ENCODE data around the gene UGT1A1. TPM values are rescaled to one million over a fixed set of nuclear protein-coding genes. Genes with fewer than 3 reads are reported as not detected.
A peak's percentile ranks its signal among the peaks of the same experiment; 100 is the strongest.

UGT1A1 gene
- total and polyA plus RNA-seq, 2 of the 13 experiments (the other 11 are each of a cell fraction or from before 2014, with no cell fraction given): 0.69 to 0.75 TPM

DNA sequence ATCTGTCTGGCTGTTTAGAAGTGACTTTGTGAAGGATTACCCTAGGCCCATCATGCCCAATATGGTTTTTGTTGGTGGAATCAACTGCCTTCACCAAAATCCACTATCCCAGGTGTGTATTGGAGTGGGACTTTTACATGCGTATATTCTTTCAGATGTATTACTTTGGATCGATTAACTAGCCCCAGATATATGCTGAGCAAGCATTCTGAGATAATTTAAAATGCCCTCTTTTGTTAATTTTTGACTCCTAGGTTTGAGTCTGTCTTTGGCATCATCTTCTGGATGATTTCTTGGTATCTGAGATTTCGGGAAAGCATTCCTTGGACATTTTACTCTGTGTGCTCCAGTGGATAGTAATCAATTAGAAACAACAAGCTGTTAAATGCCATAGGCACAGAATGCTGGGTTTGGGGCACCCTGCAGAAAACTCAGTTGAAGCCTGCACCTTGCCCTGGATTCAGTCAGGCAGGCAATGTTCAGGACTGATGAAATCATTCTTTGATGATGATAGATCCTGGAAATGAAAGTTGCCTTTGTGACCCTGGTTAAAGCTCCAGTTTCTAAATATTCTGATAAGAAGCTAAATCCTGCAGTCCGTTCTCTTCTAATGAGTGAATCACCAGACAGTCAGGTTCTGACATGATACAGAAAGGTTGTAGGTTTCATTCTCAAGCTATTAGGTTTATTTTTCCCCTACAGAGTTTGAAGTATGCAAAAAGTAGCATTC lies 1.1 kb downstream of the UGT1A1 start:
- ChIA-PET POLR2A (no interaction called here), CTCF (ENCODE audit: low intra/inter-chr PET ratio, low total read pairs) (no interaction called here)
- H2AFZ ChIP-seq (ENCODE audit: low read length): no peak overlapping the region
- H3K27ac ChIP-seq (ENCODE audit: extremely low read length, insufficient read depth, low read length): no peak overlapping the region
- H3K27me3 ChIP-seq (ENCODE audit: control insufficient read depth in 1 of 2, insufficient read depth in 2 of 2, low read length in 2 of 2): peaks cover 9 to 71% of the 10 kb centered on the region in 2 experiments; a peak in 3 of 5 replicates
- TF ChIP-seq MAFK (conservative IDR thresholded peaks at IDR 0.05 in 1 of 2, IDR thresholded peaks at IDR 0.05 in 1 of 2; ENCODE audit: low read length in 2 of 2) (peak; percentile 92 to 97), MAFF (IDR thresholded peaks at IDR 0.05; ENCODE audit: low read depth, low read length) (peak; percentile 94), ZNF343 (CRISPR knock-in tag; IDR thresholded peaks at IDR 0.05) (no peak), ZNF598 (CRISPR knock-in tag; IDR thresholded peaks at IDR 0.05; ENCODE audit: borderline replicate concordance) (no peak)
- peaks cover 40% of the 10 kb centered on the region for H3K4me1 ChIP-seq (ENCODE audit: insufficient read depth, low read length)
- H4K20me1 ChIP-seq (ENCODE audit: insufficient read depth, low read length): no peaks in the 10 kb centered on the region
- H3K4me2 ChIP-seq (ENCODE audit: low read depth, low read length): no peak overlapping the region
- intact Hi-C loops (cut with micrococcal nuclease; ENCODE audit: unreplicated experiment) (no loop called here), in situ Hi-C loops (cut with HindIII; ENCODE audit: extremely low pct_ligation_motif_present, low pct_unique_long_range_greater_than_20kb) (no loop called here)
- H3K36me3 ChIP-seq (replicated peaks in 1 of 2; ENCODE audit: control insufficient read depth in 1 of 2, insufficient read depth in 2 of 2, low read length in 2 of 2): no peaks in the 10 kb centered on the region
- no peaks in the 10 kb centered on the region for H3K79me2 ChIP-seq (ENCODE audit: insufficient read depth, low read length)
- H3K4me3 ChIP-seq (replicated peaks in 1 of 3; ENCODE audit: insufficient read depth in 1 of 3, low read depth in 2 of 3, low read length in 3 of 3): no peak overlapping the region
- 61% methylated on average over 4 of the region's 4 CpGs for WGBS (ENCODE audit: low lambda C conversion rate)
- H3K9ac ChIP-seq (ENCODE audit: insufficient read depth, low read depth, low read length): no peak overlapping the region
- FAIRE-seq (no peak), DNase-seq (ENCODE audit: low spot score) (no peak), ATAC-seq (no peak)
- BruUV-seq (replicated peaks): no TSS peak
- no peaks in the 10 kb centered on the region for H3K9me3 ChIP-seq (ENCODE audit: low read length)

DNA sequence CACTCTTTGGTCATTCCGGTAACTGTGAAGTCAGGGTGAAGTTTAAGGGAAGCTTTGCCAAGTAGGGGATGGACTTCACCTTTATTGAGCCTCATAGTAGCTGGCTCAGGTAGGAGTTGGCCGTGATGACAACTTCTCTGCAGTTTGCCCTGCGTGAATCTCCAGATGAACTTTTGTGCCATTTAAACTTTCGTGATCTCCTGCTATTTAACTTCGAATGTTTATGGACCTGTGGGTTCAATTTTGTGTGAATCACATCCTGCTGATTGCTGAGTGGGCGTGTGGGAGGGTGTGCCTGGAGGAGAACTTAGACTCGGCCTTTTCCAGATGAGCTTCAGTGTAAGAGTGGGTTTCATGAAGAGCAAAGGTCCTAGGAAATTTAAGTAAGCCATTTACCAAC lies 4.2 kb downstream of the UGT1A1 start:
- DNase-seq (ENCODE audit: low spot score): no peak
- FAIRE-seq: no peak
- Histone ChIP-seq H3K4me3 (replicated peaks in 1 of 3; ENCODE audit: insufficient read depth in 1 of 3, low read depth in 2 of 3, low read length in 3 of 3) (no peak overlapping the region), H3K79me2 (ENCODE audit: insufficient read depth, low read length) (no peaks in the 10 kb centered on the region), H2AFZ (ENCODE audit: low read length) (no peak overlapping the region), H3K4me2 (ENCODE audit: low read depth, low read length) (no peak overlapping the region), H3K27me3 (ENCODE audit: control insufficient read depth in 1 of 2, insufficient read depth in 2 of 2, low read length in 2 of 2) (peaks cover 4 to 61% of the 10 kb centered on the region in 2 experiments; a peak in 3 of 5 replicates), H3K27ac (ENCODE audit: extremely low read length, insufficient read depth, low read length) (no peak overlapping the region), H4K20me1 (ENCODE audit: insufficient read depth, low read length) (no peaks in the 10 kb centered on the region), H3K36me3 (replicated peaks in 1 of 2; ENCODE audit: control insufficient read depth in 1 of 2, insufficient read depth in 2 of 2, low read length in 2 of 2) (no peaks in the 10 kb centered on the region), H3K4me1 (ENCODE audit: insufficient read depth, low read length) (peaks cover 12% of the 10 kb centered on the region), H3K9me3 (ENCODE audit: low read length) (no peaks in the 10 kb centered on the region), H3K9ac (ENCODE audit: insufficient read depth, low read depth, low read length) (no peak overlapping the region)
- POLR2A ChIA-PET: no interaction called here
- ATAC-seq: no peak
- intact Hi-C loops (cut with micrococcal nuclease; ENCODE audit: unreplicated experiment) (no loop called here), in situ Hi-C loops (cut with HindIII; ENCODE audit: extremely low pct_ligation_motif_present, low pct_unique_long_range_greater_than_20kb) (no loop called here)
- WGBS (ENCODE audit: low lambda C conversion rate): 13% methylated on average over 7 of the region's 7 CpGs
- BruUV-seq (replicated peaks): no TSS peak
- CTCF ChIA-PET (ENCODE audit: low intra/inter-chr PET ratio, low total read pairs): no interaction called here
- TF ChIP-seq SNAPC5 (CRISPR knock-in tag; IDR thresholded peaks at IDR 0.05; ENCODE audit: borderline replicate concordance) (no peak), NCOR1 (IDR thresholded peaks at IDR 0.05; ENCODE audit: borderline replicate concordance, low read length) (no peak), ARNTL (CRISPR knock-in tag; IDR thresholded peaks at IDR 0.05) (no peak), MZF1 (CRISPR knock-in tag; IDR thresholded peaks at IDR 0.05; ENCODE audit: borderline replicate concordance) (no peak), ZNF652 (CRISPR knock-in tag; IDR thresholded peaks at IDR 0.05; ENCODE audit: borderline replicate concordance, low read depth) (no peak)
- TF ChIP-seq, protein P1, sequence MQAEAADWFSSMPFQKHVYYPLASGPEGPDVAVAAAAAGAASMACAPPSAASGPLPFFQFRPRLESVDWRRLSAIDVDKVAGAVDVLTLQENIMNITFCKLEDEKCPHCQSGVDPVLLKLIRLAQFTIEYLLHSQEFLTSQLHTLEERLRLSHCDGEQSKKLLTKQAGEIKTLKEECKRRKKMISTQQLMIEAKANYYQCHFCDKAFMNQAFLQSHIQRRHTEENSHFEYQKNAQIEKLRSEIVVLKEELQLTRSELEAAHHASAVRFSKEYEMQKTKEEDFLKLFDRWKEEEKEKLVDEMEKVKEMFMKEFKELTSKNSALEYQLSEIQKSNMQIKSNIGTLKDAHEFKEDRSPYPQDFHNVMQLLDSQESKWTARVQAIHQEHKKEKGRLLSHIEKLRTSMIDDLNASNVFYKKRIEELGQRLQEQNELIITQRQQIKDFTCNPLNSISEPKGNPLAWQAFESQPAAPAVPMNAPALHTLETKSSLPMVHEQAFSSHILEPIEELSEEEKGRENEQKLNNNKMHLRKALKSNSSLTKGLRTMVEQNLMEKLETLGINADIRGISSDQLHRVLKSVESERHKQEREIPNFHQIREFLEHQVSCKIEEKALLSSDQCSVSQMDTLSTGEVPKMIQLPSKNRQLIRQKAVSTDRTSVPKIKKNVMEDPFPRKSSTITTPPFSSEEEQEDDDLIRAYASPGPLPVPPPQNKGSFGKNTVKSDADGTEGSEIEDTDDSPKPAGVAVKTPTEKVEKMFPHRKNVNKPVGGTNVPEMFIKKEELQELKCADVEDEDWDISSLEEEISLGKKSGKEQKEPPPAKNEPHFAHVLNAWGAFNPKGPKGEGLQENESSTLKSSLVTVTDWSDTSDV (CRISPR knock-in tag; IDR thresholded peaks at IDR 0.05): no peak
